ENCODE results near the gene FYB1. TPM values are rescaled to one million over a fixed set of nuclear protein-coding genes. Genes with fewer than 3 reads are reported as not detected.

Gene FYB1
- total and polyA plus RNA-seq, 11 donors: 0.82 to 67.2 (median 2.8) TPM

DNA sequence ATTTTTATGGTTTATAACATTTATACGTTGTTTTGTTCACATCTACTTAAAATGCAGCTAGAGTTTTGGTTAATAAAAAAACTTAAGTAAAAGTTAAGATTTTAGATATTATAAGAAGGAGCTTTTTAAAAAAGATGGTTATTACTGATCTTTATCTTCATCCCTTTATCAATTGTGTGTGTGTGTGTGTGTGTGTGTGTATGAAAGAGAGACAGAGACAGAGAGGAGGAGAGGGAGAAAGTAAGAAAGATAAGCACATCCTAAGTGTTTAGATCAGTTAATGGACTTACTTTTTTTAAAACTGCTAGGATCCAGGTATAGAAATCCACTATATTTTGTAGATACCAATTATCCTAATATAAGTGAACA, 99.3 kb downstream of the FYB1 start:
- intact Hi-C loops (cut with DNase I): no loop called here
- no peaks in the 10 kb centered on the region for H3K9me3 ChIP-seq
- ATAC-seq: no peak
- H3K4me1 ChIP-seq: peaks cover 0 to 7% (median 0%) of the 10 kb centered on the region in 12 donors
- H3K27ac ChIP-seq: no peak overlapping the region
- DNase-seq: no peak
- H3K27me3 ChIP-seq: peaks cover 0 to 9% (median 0%) of the 10 kb centered on the region in 9 donors
- TF ChIP-seq, protein P1, sequence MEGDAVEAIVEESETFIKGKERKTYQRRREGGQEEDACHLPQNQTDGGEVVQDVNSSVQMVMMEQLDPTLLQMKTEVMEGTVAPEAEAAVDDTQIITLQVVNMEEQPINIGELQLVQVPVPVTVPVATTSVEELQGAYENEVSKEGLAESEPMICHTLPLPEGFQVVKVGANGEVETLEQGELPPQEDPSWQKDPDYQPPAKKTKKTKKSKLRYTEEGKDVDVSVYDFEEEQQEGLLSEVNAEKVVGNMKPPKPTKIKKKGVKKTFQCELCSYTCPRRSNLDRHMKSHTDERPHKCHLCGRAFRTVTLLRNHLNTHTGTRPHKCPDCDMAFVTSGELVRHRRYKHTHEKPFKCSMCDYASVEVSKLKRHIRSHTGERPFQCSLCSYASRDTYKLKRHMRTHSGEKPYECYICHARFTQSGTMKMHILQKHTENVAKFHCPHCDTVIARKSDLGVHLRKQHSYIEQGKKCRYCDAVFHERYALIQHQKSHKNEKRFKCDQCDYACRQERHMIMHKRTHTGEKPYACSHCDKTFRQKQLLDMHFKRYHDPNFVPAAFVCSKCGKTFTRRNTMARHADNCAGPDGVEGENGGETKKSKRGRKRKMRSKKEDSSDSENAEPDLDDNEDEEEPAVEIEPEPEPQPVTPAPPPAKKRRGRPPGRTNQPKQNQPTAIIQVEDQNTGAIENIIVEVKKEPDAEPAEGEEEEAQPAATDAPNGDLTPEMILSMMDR (IDR thresholded peaks at IDR 0.05): no peak
- TF ChIP-seq POLR2A (IDR thresholded peaks at IDR 0.05): no peak
- H3K4me3 ChIP-seq: no peak overlapping the region
- peaks cover 0 to 74% (median 0%) of the 10 kb centered on the region in 9 donors for H3K36me3 ChIP-seq
- WGBS, 4 donors: 88 to 92% (median 90%) methylated on average over 1 of the region's 1 CpG

DNA sequence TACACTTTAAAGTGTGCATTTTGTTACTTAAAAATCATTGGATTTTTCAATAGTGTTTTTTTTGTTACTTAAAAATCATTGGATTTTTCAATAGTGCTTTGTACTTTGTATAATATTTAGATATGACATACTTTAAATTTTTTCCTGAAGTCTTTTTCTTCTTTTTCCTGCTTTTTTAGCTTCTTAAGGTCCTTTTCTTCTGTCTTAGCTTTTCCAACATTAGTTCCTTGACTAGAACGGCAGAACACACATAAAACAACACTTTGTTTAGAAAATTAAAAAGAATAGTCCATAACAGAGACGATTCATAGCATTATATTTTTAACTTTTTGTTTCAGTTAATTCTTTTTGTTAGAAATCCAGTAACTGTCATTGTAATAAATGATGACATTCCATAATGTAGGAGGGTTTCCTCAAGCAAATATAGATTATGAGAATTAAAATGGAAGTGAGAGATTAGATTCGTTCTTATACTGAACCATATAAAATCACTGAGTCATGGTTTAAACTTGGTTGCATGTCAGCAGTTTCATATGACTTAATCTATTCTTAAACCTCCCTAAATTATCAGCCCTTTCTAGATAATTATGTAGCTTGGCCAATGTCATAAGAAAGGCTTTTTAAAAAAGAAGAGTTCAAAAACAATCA, 99.8 kb downstream of the FYB1 start:
- WGBS, 4 donors: 65 to 76% (median 71%) methylated on average over 3 of the region's 3 CpGs
- TF ChIP-seq, protein P1 (IDR thresholded peaks at IDR 0.05): no peak
- no peak for TF ChIP-seq POLR2A (IDR thresholded peaks at IDR 0.05)
- Histone ChIP-seq H3K27me3 (peaks cover 0 to 9% (median 0%) of the 10 kb centered on the region in 9 donors), H3K9me3 (no peaks in the 10 kb centered on the region), H3K4me1 (peaks cover 0 to 7% (median 0%) of the 10 kb centered on the region in 12 donors), H3K36me3 (peaks cover 0 to 76% (median 0%) of the 10 kb centered on the region in 9 donors), H3K27ac (no peak overlapping the region), H3K4me3 (no peak overlapping the region)
- DNase-seq (no peak), ATAC-seq (no peak)
- intact Hi-C loops (cut with DNase I): no loop called here

DNA sequence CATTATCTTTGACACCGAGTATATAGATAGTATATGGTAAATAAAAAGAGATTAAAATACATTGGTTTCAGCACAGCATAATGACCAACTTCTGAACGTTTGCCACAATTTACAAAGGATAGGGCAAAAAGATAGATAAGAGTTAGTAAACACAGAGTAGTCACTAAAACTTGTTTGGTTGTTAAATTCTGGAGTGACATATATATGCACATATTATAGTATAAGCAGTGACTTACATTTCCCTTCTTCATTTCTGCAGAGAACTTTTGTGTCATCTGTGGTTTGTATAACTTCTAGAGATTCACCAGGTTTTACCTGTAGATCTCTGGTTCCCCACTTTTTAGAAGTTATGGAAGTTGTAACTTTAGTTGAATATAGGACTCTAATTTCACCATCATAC, 100.7 kb downstream of the FYB1 start:
- 68 to 75% (median 75%) methylated on average over 2 of the region's 2 CpGs for WGBS, 4 donors
- Histone ChIP-seq H3K27ac (no peak overlapping the region), H3K9me3 (no peaks in the 10 kb centered on the region), H3K4me3 (no peak overlapping the region), H3K27me3 (peaks cover 0 to 9% (median 0%) of the 10 kb centered on the region in 9 donors), H3K36me3 (peaks cover 0 to 85% (median 0%) of the 10 kb centered on the region in 9 donors), H3K4me1 (peaks cover 0 to 7% (median 0%) of the 10 kb centered on the region in 12 donors)
- DNase-seq (no peak), ATAC-seq (no peak)
- TF ChIP-seq, protein P1 (IDR thresholded peaks at IDR 0.05): no peak
- TF ChIP-seq POLR2A (IDR thresholded peaks at IDR 0.05): no peak
- intact Hi-C loops (cut with DNase I): no loop called here

DNA sequence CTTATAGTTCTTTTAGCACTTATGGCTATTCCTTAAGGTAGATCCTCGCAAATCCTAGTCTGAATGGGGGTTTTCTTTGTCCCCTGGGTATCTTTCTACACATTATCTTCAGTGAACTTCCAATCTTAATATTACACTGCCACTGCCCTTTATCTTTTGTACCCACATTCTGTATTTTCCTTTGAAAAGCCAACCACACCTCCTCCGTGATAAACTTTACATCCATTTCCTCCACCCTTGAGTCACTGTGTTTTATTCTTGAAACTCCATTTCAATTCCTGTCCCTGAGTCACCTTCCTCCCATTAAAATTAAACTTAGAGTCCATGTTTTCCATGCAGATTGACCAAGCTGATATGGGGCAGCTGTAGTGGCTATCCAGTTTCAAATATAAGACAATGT, 102.0 kb downstream of the FYB1 start:
- WGBS, 4 donors: 63 to 77% (median 71%) methylated on average over 2 of the region's 2 CpGs
- H3K27me3 ChIP-seq: peaks cover 0 to 9% (median 0%) of the 10 kb centered on the region in 9 donors
- no peak overlapping the region for H3K27ac ChIP-seq
- DNase-seq: no peak
- no peak overlapping the region for H3K4me3 ChIP-seq
- peaks cover 0 to 7% (median 0%) of the 10 kb centered on the region in 12 donors for H3K4me1 ChIP-seq
- intact Hi-C loops (cut with DNase I): no loop called here
- ATAC-seq: no peak
- TF ChIP-seq, protein P1 (IDR thresholded peaks at IDR 0.05): no peak
- TF ChIP-seq POLR2A (IDR thresholded peaks at IDR 0.05): no peak
- peaks cover 0 to 92% (median 0%) of the 10 kb centered on the region in 9 donors for H3K36me3 ChIP-seq
- H3K9me3 ChIP-seq: no peaks in the 10 kb centered on the region

Measured in heart left ventricle (tissue), 16 donors.